Dermis blood vessel endothelial cell (primary cell): Measurements from ENCODE around the gene OXCT2. TPM values are rescaled to one million over a fixed set of nuclear protein-coding genes. Genes with fewer than 3 reads are reported as not detected.
A peak's percentile ranks its signal among the peaks of the same experiment; 100 is the strongest.

Experiments used
- DNase-seq: peaks from one replicate; pipeline ENCODE4 v3.0.0; 2010
- total RNA-seq: library from RNA; depleted of rRNA; stranded (reverse); fragments of >200 nt; gene quantifications from 2 replicates; pipeline ENCODE4 v1.2.3, GENCODE V29; 2014

OXCT2 gene
- total RNA-seq, 1 donor from 2014 or later: 2.9 TPM

DNA sequence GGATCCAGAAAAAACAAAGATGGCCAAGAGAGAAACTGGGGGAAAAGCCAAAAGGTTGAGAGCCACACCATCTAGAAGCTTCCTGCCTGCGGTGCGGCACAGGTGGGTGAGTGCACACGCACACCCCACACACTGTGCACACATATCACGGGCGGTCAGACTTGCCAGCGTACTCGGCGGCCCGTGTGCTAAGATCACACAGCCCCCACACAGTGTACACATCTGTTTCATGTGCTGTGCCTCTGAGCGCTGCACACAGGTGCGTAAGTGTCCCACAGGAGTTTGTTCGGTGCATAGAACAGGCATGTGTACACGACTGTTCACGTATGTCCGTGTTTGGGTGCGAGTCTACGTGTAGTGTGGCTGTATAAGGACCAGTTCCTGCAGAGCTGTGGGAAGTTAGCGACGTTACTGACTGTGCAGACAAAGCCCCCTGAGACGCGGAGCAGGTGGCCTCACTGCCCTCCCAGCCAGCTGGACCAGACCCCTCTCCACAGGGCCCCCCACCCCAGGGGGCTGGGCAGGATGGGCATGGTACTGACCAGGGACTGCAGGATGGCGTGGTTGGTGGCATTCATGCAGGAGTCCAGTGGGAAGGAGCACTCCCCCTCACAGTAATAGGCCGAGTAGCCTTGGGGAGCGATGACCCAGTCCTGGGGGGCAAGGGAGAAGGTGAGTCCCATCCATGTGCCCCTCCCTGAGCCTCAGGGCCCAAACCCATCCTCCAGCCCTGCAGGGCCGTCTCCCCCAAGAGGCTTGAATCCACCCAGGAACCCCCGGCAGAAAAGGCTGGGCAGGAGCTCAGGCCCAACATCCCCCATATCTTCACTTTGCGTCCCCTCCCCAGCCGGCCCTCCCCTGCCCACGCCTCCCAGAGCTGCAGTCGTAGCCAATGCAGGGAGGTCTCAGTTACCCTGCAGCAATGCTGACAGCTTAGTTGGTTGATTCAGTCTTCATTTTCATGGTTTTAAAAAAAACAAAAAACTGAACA, 8.3 kb downstream of the OXCT2 start:
- DNase-seq: no peak

DNA sequence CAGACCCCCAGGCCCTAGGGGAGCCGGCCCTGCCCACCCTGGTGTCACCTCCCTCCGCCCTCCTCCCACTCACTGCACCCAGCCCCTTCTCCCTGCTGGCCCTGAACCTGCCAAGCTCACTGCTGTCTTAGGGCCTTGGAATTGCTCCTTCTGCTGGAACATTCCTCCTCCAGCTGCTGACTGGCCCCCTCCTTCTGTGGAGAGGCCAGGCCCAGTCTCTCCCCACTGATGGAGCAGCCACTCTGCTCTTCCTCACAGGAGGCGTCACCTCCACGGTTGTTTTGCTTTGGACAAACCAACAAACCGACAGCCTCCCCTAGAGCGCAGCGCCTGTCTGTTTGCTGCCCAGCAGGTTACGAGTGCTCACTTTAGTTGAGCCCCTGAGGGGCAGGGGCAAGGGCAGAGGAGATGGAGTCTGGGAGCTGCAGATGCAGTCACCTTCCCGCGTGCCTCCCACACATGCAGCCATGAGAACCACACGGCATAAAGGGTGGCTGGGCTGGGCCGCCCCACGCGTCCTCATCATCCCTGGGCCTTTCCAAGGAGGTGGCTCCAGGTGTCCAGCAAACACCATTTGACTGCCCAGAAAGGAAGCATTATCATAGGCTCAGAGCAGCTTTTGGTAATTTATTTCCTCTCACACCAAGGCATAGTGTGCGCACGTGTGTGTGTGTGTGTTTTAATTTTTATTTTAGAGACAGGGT, 9.4 kb downstream of the OXCT2 start:
- no peak for DNase-seq

DNA sequence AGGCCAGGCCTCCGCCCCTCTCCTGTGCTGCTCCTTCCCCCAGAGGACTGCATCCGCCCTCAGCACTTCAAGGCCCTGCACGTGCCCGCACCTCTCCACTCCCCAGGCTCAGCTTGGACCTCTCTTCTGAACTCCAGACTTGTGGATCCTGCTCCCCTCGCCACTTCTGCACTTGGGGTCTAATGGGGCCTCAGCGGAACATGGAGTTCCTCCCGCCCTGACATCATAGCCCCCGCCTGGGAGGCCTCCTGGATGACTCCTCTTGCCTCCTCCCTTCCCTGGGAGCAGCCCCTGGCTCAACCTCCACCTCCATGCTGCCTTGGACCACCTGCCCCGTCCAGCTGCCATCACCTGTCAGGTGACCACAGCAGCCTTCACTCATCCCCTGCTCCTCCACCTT, 10.1 kb downstream of the OXCT2 start:
- DNase-seq: no peak

DNA sequence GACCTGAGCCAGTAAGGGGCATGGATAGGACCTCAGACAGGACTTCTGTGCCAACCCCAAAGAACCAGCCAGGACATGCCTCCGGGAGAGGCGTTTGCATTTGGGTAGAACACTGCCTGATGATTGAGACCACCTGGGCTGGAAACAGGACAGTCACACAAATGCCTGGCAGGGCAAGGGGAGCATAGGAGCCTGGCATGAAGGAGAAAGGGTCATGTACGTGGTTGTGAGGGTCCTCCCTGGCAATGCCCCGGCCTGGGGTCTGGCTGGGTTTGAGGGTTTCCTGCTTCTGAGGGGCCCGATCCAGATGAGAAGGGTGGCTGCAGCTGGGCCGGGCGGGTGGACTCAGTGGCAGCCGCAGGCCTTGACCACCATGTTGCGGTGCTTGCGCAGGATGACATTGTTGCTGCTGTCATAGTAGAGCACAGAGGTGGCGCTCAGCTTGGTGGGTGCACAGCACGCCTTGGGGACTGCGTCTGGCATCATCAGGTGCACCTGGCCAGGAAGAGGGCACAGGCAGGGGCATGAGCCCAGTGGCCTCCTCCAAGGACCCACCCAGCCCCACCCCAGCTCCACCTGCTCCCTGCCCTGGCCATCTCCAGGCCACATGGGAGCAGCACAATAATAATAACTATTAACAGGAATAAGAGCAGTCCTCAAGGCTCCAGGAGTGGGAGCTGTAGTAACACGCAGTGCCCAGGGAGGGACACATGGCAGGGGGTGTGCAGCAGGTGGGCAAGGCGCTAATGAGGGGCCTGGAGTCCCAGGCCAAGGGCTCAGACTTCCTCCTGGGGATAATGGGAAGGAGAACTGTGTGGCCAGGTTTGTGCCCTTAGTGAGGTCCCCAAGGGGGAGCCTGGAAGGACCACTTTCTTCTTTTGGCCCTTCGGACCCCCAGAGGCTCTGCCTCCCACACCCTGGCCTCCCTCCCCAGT, 10.8 kb downstream of the OXCT2 start:
- no peak for DNase-seq

- DNase-seq: peak; percentile 23
These were observed 11.8 kb downstream of the OXCT2 start for GRCh38 chr1:39759436-39759726.

- DNase-seq: no peak
These were observed 12.4 kb downstream of the OXCT2 start for GRCh38 chr1:39758556-39759435.

DNA sequence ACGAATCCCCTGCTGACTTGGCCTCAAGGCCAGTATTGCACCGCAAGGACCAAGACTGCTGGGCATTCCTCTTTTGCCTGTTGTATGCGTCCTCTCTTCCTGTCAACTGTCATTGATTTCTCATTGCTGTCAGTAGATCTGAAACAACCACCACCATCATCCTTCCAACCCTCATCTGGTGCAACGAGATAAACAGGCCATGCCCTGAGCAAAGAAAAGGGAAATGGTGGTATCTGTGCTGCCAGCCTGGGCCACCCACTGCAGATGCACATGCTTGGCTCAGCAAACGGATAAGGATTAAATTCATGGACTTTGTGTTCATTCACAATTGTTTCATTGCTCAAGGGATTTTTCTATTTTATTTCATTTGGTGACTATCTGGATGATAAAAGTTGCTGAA, 13.6 kb downstream of the OXCT2 start:
- DNase-seq: no peak

DNA sequence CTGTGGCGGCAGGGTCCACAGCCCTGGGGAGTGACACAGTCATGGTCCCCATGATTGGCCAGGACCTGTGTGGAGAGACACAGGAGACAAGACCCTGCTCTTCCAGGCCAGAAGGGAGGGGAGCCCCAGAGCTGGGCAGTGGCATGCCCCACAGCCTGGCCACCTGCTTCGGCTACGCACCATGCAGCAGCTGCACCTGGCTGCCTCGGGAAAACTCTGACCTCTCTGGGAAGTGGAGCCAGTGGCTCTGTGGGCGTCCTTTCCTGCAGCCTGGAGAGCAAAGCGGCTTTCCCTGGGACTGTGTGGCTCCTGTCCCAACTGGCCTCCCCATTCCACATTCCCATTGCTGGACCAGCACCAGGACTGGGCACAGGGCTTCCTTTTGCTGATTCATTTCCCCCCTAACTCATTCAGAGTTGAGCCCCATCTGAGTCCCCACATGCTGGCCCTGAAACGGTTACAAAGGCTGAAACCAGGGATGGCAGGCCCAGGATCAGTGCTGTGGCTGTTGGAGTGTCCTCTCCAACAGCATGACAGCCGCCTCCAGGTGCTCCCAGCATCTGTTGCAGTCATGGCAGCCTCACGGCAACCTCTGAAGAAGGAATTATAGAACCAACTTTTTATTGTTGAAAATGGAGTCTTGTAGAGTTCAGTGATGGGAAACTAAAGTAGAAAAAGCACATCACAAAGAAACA, 15.0 kb downstream of the OXCT2 start:
- DNase-seq: peak; percentile 20

- DNase-seq: no peak
These were observed 16.1 kb downstream of the OXCT2 start for GRCh38 chr1:39754906-39755504.

- DNase-seq: peak; percentile 84
These were observed 17.1 kb downstream of the OXCT2 start for GRCh38 chr1:39754026-39754570.

DNA sequence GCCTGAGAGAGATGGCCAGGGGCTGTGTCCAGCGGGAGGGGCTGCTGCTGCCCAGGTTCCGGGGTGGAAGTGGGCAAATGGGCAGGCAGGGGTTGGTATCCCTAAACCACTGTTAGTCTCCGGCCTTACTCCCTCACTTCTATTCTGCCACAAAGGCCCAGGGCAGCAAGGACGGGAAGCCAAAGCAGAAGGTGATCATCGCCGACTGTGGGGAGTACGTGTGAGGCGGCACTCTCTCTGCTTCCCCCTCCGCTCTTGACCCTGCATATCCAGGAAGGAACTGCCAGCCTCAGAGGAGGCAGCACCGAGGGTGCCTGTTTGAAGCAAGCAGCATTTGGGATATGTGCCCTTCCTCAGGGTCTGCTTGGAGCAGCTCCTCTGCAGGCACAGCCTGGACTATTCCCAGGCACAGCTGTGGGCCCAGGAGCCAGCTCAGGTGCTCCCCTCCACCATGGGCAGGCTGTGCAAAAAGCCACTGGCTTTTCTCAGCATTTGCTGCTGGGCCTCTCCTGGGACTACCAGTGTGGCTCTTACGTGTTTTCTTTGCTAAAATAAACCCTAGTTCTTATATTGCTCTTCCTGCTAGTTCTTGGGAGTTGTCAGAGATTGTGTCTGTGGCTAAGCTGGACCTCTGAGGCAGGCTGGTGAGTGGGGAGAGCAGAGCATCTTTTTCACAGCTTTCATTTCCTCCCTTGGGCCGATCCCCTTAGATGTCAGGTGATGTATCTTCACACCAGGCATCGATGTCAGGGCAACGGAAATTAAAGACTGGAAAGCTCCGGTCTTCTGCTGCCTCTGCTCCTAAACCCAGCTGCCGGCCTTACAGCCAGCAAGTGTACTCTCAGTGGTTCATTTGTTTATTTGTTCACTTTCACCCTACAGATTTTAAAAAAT, 17.8 kb downstream of the OXCT2 start:
- DNase-seq: no peak

GRCh38 chr1:39752703-39753102, 18.4 kb downstream of the OXCT2 start:
- DNase-seq: no peak

GRCh38 chr1:39751595-39751994, 19.6 kb downstream of the OXCT2 start:
- peak; percentile 43 for DNase-seq

- no peak for DNase-seq
These were observed 26.0 kb downstream of the OXCT2 start for GRCh38 chr1:39745016-39745670.

DNA sequence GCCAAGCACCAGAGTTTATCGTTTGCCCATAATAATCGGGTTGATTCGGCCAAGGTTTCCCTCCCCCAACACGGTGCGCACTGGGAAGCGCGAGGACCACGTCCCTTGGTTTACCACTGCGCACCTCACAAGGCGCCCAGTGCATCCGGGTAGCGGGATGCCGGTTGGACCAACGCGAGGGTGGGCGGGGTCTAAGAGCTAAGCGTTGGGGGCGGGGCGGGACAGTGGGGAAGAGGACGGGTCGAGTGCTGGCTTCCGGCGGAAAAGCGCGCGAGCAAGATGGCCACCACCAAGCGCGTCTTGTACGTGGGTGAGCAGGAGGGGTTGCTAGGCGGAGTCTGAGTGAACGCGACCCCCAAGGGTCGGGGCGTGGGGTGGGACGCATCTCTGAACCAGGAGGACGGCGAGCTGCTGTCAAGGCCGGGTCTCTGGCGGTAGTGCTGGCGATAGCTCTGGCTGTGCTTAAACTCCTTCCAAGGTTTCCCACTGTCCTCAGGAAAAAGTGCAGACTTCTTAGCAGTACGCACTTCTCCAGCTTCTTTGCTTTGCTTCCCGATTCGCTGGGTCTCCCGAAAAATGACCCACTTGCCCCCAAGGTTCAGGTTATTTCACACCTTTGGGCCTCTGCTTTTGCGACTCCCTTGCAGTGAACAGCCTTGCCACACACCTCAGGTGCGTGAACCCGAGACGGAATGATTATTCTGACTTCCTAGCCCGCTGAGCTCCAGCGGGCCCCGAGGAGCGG, 32.4 kb downstream of the OXCT2 start, which contains the start of gene PPIE:
PPIE (plus strand) TSS at position 261 of the 745 bp plus-strand sequence; CDS start at position 280, 19 bp downstream.
- peak; percentile 90 for DNase-seq

DNA sequence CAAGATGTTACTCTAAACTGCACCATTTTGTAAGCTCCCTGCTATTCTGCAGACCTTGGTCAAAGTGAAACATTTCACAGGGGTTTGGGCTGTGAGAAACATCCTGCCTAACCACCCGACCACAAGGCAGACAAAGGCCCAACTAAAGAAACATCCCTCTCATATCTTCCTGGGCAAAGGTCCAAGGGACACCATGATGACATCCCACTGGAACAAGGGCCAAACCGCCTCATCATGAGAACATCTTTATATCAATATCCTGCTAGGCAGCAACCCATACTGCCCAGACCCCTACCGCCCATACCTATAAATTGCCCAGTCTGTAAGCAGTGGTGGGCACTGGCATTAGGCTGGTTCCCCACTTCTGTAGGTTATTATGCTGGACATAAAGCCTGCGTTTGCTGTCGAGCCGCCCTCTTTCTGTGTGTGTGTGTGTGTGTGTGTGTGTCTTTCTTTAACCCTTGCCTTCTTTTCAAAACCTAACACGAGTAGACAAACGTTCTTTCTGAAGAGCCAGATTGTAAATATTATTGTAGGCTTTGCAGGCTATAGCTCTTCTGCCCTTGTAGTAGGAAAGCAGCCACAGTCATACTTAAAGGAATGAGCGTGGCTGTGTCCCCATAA, 33.5 kb downstream of the OXCT2 start:
- no peak for DNase-seq

DNA sequence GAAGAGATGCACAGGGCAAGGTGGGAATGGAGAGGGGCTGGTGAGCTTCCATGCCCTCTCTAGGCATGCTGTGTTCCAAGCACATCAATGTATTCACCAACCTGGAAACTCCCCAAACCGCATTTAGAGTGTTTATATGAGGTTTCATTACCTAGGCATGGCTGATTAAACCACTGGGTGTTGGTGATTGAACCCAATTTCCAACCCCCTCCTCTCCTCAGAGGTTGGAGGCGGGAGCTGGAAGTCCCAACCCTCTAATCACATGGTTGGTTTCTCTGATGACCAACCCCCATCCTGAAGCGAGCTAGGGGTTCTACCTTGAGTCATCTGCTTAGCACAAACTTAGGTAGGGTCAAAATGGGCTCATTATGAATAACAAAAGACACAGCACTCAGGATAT, 35.4 kb downstream of the OXCT2 start:
- DNase-seq: no peak
